Ishikawa (cell line): Measurements from ENCODE around the gene IGF2BP1.

Experiments
- CEBPB ChIP-seq: IDR thresholded peaks from 2 replicates; pipeline ENCODE4 v1.6.1; 2012
- CREB1 ChIP-seq: IDR thresholded peaks from 2 replicates; pipeline ENCODE4 v1.6.1; 2012; ENCODE audit warnings: low read depth
- EGR1 ChIP-seq: IDR thresholded peaks from 2 replicates; pipeline ENCODE4 v1.6.1; 2012
- EP300 ChIP-seq: IDR thresholded peaks from 2 replicates; pipeline ENCODE4 v1.6.1; 2012; ENCODE audit warnings: borderline replicate concordance
- FOXM1 ChIP-seq: IDR thresholded peaks from 2 replicates; pipeline ENCODE4 v1.6.1; 2012; ENCODE audit warnings: low read depth, borderline replicate concordance
- NFIC ChIP-seq: IDR thresholded peaks from 2 replicates; pipeline ENCODE4 v1.6.1; 2012
- RAD21 ChIP-seq: IDR thresholded peaks from 2 replicates; pipeline ENCODE4 v1.6.1; 2012; ENCODE audit warnings: low read depth
- TAF1 ChIP-seq: IDR thresholded peaks from 2 replicates; pipeline ENCODE4 v1.6.1; 2012; ENCODE audit warnings: low read depth, mild to moderate bottlenecking
- TCF12 ChIP-seq: IDR thresholded peaks from 2 replicates; pipeline ENCODE4 v1.6.1; 2012; ENCODE audit warnings: low read depth
- TEAD4 ChIP-seq: IDR thresholded peaks from 2 replicates; pipeline ENCODE4 v1.6.1; 2012
- YY1 ChIP-seq: IDR thresholded peaks from 2 replicates; pipeline ENCODE4 v1.6.1; 2012; ENCODE audit warnings: low read depth
- ZBTB7A ChIP-seq: IDR thresholded peaks from 2 replicates; pipeline ENCODE4 v1.6.1; 2012; ENCODE audit warnings: low read depth
- TF ChIP-seq, protein P1 (sequence below): IDR thresholded peaks from 2 replicates; pipeline ENCODE4 v1.6.1; 2012
- TF ChIP-seq, protein P2 (sequence below): IDR thresholded peaks from 2 replicates; pipeline ENCODE4 v1.6.1; 2012
- TF ChIP-seq, protein P3 (sequence below): IDR thresholded peaks from 2 replicates; pipeline ENCODE4 v1.6.1; 2012; ENCODE audit warnings: low read depth, mild to moderate bottlenecking

Gene IGF2BP1

DNA sequence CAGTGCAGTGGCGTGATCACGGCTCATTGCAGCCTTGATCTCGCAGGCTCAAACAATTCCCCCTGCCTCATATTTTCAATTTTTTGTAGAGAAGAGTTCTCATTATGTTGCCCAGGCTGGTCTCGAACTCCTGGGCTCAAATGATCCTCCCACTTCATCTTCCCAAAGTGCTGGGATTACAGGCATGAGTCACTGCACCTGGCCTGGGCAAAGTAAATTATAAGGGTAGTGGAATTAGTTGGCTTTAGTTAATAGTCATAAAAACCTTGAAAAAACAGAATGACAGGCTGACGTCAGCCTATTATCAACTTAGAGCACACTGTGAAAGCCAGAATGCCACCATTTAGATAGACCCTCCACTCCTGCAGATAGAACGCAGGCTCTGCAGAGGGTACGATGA, 91.9 kb downstream of the IGF2BP1 start:
- TF ChIP-seq EGR1 (no peak), CREB1 (no peak), TAF1 (no peak), YY1 (no peak)
- TF ChIP-seq, protein P1, sequence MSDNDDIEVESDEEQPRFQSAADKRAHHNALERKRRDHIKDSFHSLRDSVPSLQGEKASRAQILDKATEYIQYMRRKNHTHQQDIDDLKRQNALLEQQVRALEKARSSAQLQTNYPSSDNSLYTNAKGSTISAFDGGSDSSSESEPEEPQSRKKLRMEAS, result no peak

DNA sequence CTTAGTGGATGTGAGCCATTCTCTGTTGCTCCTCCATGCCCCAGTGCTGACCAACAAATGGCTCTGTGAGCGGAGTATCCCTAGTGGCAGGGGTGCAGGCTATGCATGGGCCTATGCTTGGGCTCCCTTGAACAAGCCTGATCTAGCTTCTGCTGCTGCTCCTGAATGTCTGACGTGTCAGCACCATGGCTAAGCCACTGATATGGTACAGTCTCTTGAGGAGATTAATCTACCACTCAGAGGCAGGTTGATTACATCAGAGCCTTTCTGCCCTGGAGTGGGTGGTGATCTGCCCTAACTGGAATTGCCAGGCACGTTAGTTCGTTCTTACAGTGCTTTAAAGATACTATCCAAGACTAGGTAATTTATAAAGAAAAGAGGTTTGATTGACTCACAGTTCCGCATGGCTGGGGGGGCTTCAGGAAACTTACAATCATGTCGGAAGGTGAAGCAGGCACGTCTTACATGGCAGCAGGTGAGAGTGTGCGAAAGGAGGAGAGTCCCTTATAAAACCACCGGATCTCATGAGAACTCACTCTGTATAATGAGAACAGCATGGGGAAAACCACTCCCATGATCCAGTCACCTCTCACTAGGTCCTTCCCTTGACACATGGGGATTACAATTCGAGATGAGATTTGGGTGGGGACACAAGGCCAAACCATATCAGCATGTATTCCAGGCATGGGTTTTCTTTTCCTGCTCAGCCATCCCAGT, 93.9 kb downstream of the IGF2BP1 start:
- TF ChIP-seq ZBTB7A, result no peak
- TF ChIP-seq, protein P1, result no peak
- TF ChIP-seq TEAD4, result no peak
- no peak for TF ChIP-seq RAD21
- no peak for TF ChIP-seq TCF12
- TF ChIP-seq CREB1, result no peak
- no peak for TF ChIP-seq TAF1
- TF ChIP-seq YY1, result no peak
- no peak for TF ChIP-seq NFIC
- no peak for TF ChIP-seq FOXM1
- TF ChIP-seq, protein P2, sequence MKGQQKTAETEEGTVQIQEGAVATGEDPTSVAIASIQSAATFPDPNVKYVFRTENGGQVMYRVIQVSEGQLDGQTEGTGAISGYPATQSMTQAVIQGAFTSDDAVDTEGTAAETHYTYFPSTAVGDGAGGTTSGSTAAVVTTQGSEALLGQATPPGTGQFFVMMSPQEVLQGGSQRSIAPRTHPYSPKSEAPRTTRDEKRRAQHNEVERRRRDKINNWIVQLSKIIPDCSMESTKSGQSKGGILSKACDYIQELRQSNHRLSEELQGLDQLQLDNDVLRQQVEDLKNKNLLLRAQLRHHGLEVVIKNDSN, result no peak
- no peak for TF ChIP-seq EGR1
- TF ChIP-seq, protein P3, sequence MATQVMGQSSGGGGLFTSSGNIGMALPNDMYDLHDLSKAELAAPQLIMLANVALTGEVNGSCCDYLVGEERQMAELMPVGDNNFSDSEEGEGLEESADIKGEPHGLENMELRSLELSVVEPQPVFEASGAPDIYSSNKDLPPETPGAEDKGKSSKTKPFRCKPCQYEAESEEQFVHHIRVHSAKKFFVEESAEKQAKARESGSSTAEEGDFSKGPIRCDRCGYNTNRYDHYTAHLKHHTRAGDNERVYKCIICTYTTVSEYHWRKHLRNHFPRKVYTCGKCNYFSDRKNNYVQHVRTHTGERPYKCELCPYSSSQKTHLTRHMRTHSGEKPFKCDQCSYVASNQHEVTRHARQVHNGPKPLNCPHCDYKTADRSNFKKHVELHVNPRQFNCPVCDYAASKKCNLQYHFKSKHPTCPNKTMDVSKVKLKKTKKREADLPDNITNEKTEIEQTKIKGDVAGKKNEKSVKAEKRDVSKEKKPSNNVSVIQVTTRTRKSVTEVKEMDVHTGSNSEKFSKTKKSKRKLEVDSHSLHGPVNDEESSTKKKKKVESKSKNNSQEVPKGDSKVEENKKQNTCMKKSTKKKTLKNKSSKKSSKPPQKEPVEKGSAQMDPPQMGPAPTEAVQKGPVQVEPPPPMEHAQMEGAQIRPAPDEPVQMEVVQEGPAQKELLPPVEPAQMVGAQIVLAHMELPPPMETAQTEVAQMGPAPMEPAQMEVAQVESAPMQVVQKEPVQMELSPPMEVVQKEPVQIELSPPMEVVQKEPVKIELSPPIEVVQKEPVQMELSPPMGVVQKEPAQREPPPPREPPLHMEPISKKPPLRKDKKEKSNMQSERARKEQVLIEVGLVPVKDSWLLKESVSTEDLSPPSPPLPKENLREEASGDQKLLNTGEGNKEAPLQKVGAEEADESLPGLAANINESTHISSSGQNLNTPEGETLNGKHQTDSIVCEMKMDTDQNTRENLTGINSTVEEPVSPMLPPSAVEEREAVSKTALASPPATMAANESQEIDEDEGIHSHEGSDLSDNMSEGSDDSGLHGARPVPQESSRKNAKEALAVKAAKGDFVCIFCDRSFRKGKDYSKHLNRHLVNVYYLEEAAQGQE, result no peak
- TF ChIP-seq CEBPB, result no peak
- no peak for TF ChIP-seq EP300

DNA sequence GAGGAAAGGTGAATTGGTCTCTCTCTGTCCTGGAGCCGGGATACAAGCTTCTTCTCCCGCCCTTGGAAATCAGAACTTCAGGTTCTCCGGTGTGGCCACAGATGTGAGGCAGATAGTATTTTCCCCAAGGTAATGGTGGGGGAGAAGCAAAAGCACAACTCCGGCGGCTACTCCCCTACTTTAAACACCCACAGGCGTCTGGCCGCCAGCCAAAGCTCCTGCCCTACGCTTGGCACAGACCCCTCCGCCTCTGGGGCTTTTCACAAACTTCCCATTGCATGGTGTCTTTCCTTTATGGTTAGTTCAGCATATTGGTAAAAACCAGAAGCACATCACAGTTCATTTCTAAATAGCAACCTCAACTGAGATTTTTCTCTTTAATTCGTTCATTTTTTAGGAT, 95.9 kb downstream of the IGF2BP1 start:
- TF ChIP-seq FOXM1, result no peak
- no peak for TF ChIP-seq EP300
- TF ChIP-seq YY1, result no peak

DNA sequence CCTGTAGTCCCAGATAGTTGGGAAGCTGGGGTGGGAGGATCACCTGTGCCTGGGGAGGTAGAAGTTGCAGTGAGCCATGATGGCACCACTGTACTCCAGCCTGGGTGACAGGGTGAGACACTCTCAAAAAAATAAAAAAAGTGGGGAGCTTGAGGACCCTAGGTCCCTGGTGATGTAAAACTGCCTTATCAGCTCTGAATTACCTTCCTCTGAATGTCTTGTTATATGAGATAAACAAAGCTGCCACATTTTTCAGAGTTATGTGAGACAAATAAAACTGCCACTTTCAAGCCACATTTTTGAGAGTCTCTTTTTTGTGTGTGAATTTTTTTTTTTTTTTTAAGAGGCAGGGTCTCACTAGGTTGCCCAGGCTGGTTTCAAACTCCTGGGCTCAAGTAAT, 103.4 kb downstream of the IGF2BP1 start:
- TF ChIP-seq YY1 (no peak), EGR1 (no peak), FOXM1 (no peak), TAF1 (no peak), CREB1 (no peak), EP300 (no peak)
- TF ChIP-seq, protein P3, result no peak
- TF ChIP-seq, protein P2, result no peak

DNA sequence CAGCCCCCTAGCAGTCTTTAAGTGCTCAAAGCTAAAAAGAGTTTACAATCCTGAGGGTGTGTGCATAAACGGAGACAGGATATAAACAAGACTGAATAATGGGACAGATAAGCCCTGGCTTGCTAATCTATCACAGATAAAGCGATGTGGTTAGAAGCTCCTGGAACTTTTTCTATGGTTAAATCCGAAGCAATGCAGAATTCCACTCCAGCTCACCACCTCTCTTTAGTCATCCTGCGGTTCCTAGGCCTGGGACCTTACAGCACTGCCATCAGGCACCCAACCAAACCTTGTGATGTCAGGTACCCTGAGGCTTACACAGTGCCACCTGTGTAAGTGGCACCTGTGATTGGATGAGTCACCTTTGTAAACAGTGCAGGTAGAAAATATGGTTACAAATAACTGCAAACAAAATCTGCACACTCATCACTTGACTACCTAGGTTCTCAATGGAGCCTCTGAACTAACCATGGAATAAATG, 103.9 kb downstream of the IGF2BP1 start:
- TF ChIP-seq RAD21, result no peak
- no peak for TF ChIP-seq TEAD4
- no peak for TF ChIP-seq ZBTB7A
- TF ChIP-seq TCF12, result no peak
- TF ChIP-seq, protein P2, result no peak
- TF ChIP-seq NFIC, result no peak
- no peak for TF ChIP-seq EGR1
- TF ChIP-seq CREB1, result no peak
- TF ChIP-seq EP300, result no peak
- TF ChIP-seq YY1, result no peak
- TF ChIP-seq FOXM1, result no peak
- no peak for TF ChIP-seq CEBPB
- TF ChIP-seq TAF1, result no peak
- TF ChIP-seq, protein P1, result no peak
- TF ChIP-seq, protein P3, result no peak
